Caco-2 (cell line): Measurements from ENCODE around the gene STK32C. TPM values are rescaled to one million over a fixed set of nuclear protein-coding genes. Genes with fewer than 3 reads are reported as not detected.

Experiments
- BruUV-seq: library from RNA; stranded (reverse); fragments of 400-500 nt; replicated peaks from 2 replicates; lab custom pipeline; 2021; lab: Mats Ljungman, UMichigan
- CTCF ChIA-PET: fragments of 300-600 bp; sonication (Branson Sonifier 250); formaldehyde crosslinking; loops from one replicate; lab custom pipeline; 2022; ENCODE audit warnings: antibody characterized with exemption; lab: Charles Lee
- POLR2A ChIA-PET: fragments of 300-600 bp; sonication (Branson Sonifier 250); formaldehyde crosslinking; loops from one replicate; lab custom pipeline; 2022; ENCODE audit warnings: antibody characterized with exemption; lab: Charles Lee
- DNase-seq, 2 experiments: peaks; one replicate each; pipeline versions ENCODE4 v3.0.0 to v3.0.0-alpha.2; 2020 to 2022
- H3K27me3 ChIP-seq: replicated peaks from 2 replicates; pipeline ENCODE4 v1.6.0; 2011; ENCODE audit warnings: low read length; ENCODE audit not compliant: control insufficient read depth, insufficient read depth
- H3K36me3 ChIP-seq: 2 replicates; pipeline ENCODE4 v1.5.1; 2011; ENCODE audit warnings: low read length; ENCODE audit not compliant: control insufficient read depth, insufficient read depth
- H3K4me1 ChIP-seq: fragments of 250-450 bp; sonication (Bioruptor Pico); 2 replicates; pipeline ENCODE4 v1.5.1; 2020; ENCODE audit warnings: mild to moderate bottlenecking
- H3K4me3 ChIP-seq: 2 replicates; pipeline ENCODE4 v1.5.1; 2011; ENCODE audit warnings: low read depth, mild to moderate bottlenecking, control low read depth, low read length
- H3K9me3 ChIP-seq: fragments of 250-450 bp; sonication (Bioruptor Pico); 2 replicates; pipeline ENCODE4 v1.5.1; 2020; ENCODE audit warnings: mild to moderate bottlenecking, moderate library complexity
- H3K27ac Mint-ChIP-seq: one replicate; pipeline ENCODE4 v1.8.0; 2022; ENCODE audit warnings: mixed read lengths; ENCODE audit not compliant: unreplicated experiment
- H3K27me3 Mint-ChIP-seq: one replicate; pipeline ENCODE4 v1.8.0; 2022; ENCODE audit warnings: mixed read lengths; ENCODE audit not compliant: insufficient read depth, unreplicated experiment
- H3K36me3 Mint-ChIP-seq: one replicate; pipeline ENCODE4 v1.8.0; 2022; ENCODE audit warnings: mild to moderate bottlenecking, mixed read lengths; ENCODE audit not compliant: insufficient read depth, unreplicated experiment
- H3K4me1 Mint-ChIP-seq: one replicate; pipeline ENCODE4 v1.8.0; 2022; ENCODE audit warnings: low read depth, mixed read lengths; ENCODE audit not compliant: unreplicated experiment
- H3K4me3 Mint-ChIP-seq: one replicate; pipeline ENCODE4 v1.8.0; 2022; ENCODE audit warnings: mild to moderate bottlenecking, moderate library complexity, mixed read lengths; ENCODE audit not compliant: unreplicated experiment
- H3K9me3 Mint-ChIP-seq: one replicate; pipeline ENCODE4 v1.8.0; 2022; ENCODE audit warnings: mixed read lengths; ENCODE audit not compliant: unreplicated experiment
- intact Hi-C: fragments of 100-400 bp; cut with micrococcal nuclease; formaldehyde crosslinking; loops from one replicate; pipeline ENCODE4 v1.10.0; 2022; ENCODE audit not compliant: unreplicated experiment
- total RNA-seq: library from RNA; stranded (reverse); gene quantifications from 2 replicates; pipeline ENCODE4 v1.2.3, GENCODE V29; 2022
- TF ChIP-seq, protein P1 (sequence below), 2 experiments: fragments of 200-600 bp in 1 of 2; IDR thresholded peaks; 1 replicate in 1 of 2; 2 replicates in 1 of 2; pipeline versions ENCODE4 v1.5.1 to v1.8.0; 2011 to 2022; ENCODE audit warnings: antibody characterized with exemption in 1 of 2, control low read depth in 1 of 2, inconsistent platforms in 1 of 2, low read depth in 1 of 2, low read length in 1 of 2, mild to moderate bottlenecking in 1 of 2, moderate library complexity in 1 of 2; ENCODE audit not compliant: insufficient read depth in 1 of 2, severe bottlenecking in 1 of 2, unreplicated experiment in 1 of 2

Gene STK32C
- total RNA-seq, 1 experiment from 2014 or later = 13.3 TPM

DNA sequence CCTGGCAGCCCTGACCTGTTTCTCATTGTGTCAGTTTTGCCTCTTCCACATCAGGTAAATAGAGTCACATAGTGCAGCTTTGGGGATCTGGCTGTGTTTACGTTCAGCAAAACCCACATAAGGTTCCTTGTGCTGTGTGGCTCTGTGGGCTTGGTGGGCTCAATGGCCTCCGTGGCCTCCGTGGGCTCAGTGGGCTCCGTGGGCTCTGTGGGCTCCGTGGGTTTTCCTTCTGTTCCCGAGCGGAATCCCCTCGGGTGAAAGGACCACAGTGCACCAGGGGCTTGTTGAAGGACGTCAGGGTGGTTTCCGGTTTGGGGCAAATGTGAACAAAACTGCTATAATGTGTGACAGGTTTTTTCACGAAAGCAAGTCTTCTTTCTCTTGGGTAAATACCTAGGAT, 133.5 kb downstream of the STK32C start:
- Histone ChIP-seq H3K27me3 (no peaks in the 10 kb centered on the region; the same call in 1 of the 2 replicates), H3K4me3 (no peak overlapping the region), H3K9me3 (peaks cover 11% of the 10 kb centered on the region; the same call in 1 of the 2 replicates), H3K36me3 (no peaks in the 10 kb centered on the region), H3K4me1 (no peaks in the 10 kb centered on the region)
- BruUV-seq = no TSS peak
- CTCF ChIA-PET = no interaction called here
- TF ChIP-seq, protein P1, sequence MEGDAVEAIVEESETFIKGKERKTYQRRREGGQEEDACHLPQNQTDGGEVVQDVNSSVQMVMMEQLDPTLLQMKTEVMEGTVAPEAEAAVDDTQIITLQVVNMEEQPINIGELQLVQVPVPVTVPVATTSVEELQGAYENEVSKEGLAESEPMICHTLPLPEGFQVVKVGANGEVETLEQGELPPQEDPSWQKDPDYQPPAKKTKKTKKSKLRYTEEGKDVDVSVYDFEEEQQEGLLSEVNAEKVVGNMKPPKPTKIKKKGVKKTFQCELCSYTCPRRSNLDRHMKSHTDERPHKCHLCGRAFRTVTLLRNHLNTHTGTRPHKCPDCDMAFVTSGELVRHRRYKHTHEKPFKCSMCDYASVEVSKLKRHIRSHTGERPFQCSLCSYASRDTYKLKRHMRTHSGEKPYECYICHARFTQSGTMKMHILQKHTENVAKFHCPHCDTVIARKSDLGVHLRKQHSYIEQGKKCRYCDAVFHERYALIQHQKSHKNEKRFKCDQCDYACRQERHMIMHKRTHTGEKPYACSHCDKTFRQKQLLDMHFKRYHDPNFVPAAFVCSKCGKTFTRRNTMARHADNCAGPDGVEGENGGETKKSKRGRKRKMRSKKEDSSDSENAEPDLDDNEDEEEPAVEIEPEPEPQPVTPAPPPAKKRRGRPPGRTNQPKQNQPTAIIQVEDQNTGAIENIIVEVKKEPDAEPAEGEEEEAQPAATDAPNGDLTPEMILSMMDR (IDR thresholded peaks at IDR 0.05; ENCODE audit: insufficient read depth in 1 of 2, low read depth in 1 of 2, low read length in 1 of 2, severe bottlenecking in 1 of 2, unreplicated experiment in 1 of 2) = no peak
- peaks cover 20% of the 10 kb centered on the region for H3K36me3 Mint-ChIP-seq
- no peaks in the 10 kb centered on the region for H3K4me1 Mint-ChIP-seq
- H3K27ac Mint-ChIP-seq = no peak overlapping the region
- H3K4me3 Mint-ChIP-seq = no peak overlapping the region
- H3K9me3 Mint-ChIP-seq = peaks cover 9% of the 10 kb centered on the region
- peaks cover 19% of the 10 kb centered on the region for H3K27me3 Mint-ChIP-seq
- POLR2A ChIA-PET = no interaction called here
- no peak for DNase-seq
- intact Hi-C loops = no loop called here

DNA sequence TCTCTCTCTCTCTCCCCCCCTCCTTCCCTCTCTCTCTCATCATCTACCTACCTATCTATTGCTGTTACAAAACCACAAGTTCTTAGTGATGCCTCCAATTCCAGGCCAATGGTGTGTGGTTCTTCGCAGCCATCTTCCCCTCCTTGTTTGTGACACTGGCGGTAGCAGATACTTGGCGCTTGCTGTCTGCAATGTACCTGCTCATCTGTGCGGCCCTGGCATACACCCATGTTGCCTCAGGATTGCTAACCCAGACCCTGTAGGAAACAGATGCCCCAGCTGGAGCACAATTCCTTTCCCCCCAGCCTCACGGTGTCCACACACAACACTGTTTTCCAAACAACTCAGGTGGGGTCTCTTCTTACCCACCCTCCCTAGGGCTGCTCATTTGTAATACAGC, 134.6 kb downstream of the STK32C start:
- BruUV-seq = no TSS peak
- Mint-ChIP-seq H3K36me3 (peaks cover 20% of the 10 kb centered on the region), H3K9me3 (peaks cover 9% of the 10 kb centered on the region), H3K4me3 (peak overlapping the region; percentile 38), H3K27ac (no peak overlapping the region), H3K27me3 (peaks cover 18% of the 10 kb centered on the region), H3K4me1 (no peaks in the 10 kb centered on the region)
- DNase-seq = no peak
- no peak overlapping the region for H3K4me3 ChIP-seq
- no peaks in the 10 kb centered on the region for H3K36me3 ChIP-seq
- intact Hi-C loops = no loop called here
- peaks cover 11% of the 10 kb centered on the region; the same call in 1 of the 2 replicates for H3K9me3 ChIP-seq
- no peaks in the 10 kb centered on the region for H3K4me1 ChIP-seq
- CTCF ChIA-PET = no interaction called here
- no peaks in the 10 kb centered on the region for H3K27me3 ChIP-seq
- TF ChIP-seq, protein P1 (IDR thresholded peaks at IDR 0.05; ENCODE audit: insufficient read depth in 1 of 2, low read depth in 1 of 2, low read length in 1 of 2, severe bottlenecking in 1 of 2, unreplicated experiment in 1 of 2) = no peak
- POLR2A ChIA-PET = no interaction called here

DNA sequence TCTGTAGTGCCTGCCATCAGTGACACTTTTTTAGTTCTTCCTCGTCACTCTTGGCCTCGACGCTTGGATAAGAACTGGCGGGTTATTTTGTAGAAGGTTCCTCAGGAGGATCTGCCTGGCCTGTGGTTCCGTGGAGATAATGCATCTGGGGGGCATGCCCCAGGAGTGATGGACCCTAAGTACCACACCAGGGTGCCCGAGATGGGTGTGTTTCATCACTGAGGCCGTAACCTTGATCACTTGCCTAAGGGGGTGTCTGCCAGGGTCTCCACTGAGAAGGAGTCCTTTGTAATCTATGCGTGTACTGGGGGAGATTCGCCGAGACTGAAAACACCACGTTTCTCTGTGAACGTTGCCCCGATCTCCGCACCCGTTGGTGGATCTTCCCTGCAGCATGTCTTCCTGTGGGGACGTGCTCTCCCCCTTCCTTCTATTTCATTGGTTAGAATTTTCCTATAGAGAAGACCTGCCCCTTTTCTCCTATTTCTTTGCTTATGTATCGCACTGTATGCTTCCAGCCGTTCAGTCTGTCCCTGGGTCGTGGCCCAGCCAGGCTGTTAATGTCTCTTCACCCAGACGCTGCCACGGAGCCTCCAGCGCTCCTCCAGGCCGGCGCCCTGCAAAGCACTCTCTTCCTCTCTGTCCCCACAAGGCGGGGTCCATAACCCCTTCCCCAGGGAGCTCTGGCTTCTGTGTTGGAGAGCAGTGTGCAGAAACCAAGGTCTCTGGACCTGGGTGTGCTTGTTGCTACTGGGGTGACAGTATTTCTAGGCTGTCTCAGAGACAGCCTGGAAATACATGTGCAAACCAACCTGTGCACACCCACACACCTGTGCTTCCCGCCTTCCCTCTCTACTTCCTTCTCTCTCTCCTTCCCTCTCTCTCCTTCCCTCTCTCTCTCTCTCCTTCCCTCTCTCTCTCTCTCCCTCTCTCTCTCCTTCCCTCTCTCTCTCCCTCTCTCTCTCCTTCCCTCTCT, 135.4 kb downstream of the STK32C start:
- H3K36me3 Mint-ChIP-seq = peaks cover 20% of the 10 kb centered on the region
- H3K4me1 Mint-ChIP-seq = no peaks in the 10 kb centered on the region
- H3K27ac Mint-ChIP-seq = no peak overlapping the region
- no TSS peak for BruUV-seq
- TF ChIP-seq, protein P1 (IDR thresholded peaks at IDR 0.05; ENCODE audit: insufficient read depth in 1 of 2, low read depth in 1 of 2, low read length in 1 of 2, severe bottlenecking in 1 of 2, unreplicated experiment in 1 of 2) = no peak
- Histone ChIP-seq H3K4me3 (no peak overlapping the region), H3K4me1 (no peaks in the 10 kb centered on the region), H3K9me3 (peaks cover 11% of the 10 kb centered on the region; the same call in 1 of the 2 replicates), H3K36me3 (no peaks in the 10 kb centered on the region), H3K27me3 (no peaks in the 10 kb centered on the region)
- ChIA-PET POLR2A (no interaction called here), CTCF (no interaction called here)
- DNase-seq = no peak
- H3K9me3 Mint-ChIP-seq = peaks cover 9% of the 10 kb centered on the region
- intact Hi-C loops = no loop called here
- no peak overlapping the region for H3K4me3 Mint-ChIP-seq
- peaks cover 15% of the 10 kb centered on the region for H3K27me3 Mint-ChIP-seq
